Measurements from ENCODE around the gene HSPB2.
"Not testable (repeated sequence)": the region's sequence is repeated elsewhere in the genome, so short reads cannot be mapped to it uniquely, and the experiment has no call there.

The HSPB2 gene

GRCh38 chr11:111916768-111917167 is 4.2 kb downstream of the HSPB2 start:
- no peak for DNase-seq

- DNase-seq: no peak
Measured at GRCh38 chr11:111917312-111917711, 4.8 kb downstream of the HSPB2 start.

- DNase-seq: no peak
Measured at GRCh38 chr11:111917788-111918187, 5.3 kb downstream of the HSPB2 start.

GRCh38 chr11:111918390-111919256 is 6.1 kb downstream of the HSPB2 start, which contains the start of gene C11orf52:
Gene C11orf52 (plus strand): TSS chr11:111918913. CDS start chr11:111918973, 60 bp downstream.
- DNase-seq: no peak

- no peak for DNase-seq
Measured at GRCh38 chr11:111920908-111921307, 8.4 kb downstream of the HSPB2 start.

GRCh38 chr11:111921541-111922230 is 9.2 kb downstream of the HSPB2 start:
- no peak for DNase-seq

- DNase-seq: no peak
Measured at GRCh38 chr11:111922803-111923202, 10.3 kb downstream of the HSPB2 start.

- no peak for DNase-seq
Measured at GRCh38 chr11:111923351-111923788, 10.8 kb downstream of the HSPB2 start.

GRCh38 chr11:111923951-111924350 is 11.4 kb downstream of the HSPB2 start:
- DNase-seq: no peak

GRCh38 chr11:111925953-111926352 is 13.4 kb downstream of the HSPB2 start:
- no peak for DNase-seq

GRCh38 chr11:111926505-111927391 is 14.2 kb downstream of the HSPB2 start:
- peak; percentile 98 for DNase-seq

- DNase-seq: no peak
Measured at GRCh38 chr11:111930472-111930871, 17.9 kb downstream of the HSPB2 start.

- DNase-seq: no peak
Measured at GRCh38 chr11:111932611-111932950, 20.0 kb downstream of the HSPB2 start.

- not testable (repeated sequence) for DNase-seq
Measured at GRCh38 chr11:111933176-111933575, 20.6 kb downstream of the HSPB2 start.

- no peak for DNase-seq
Measured at GRCh38 chr11:111933872-111934271, 21.3 kb downstream of the HSPB2 start.

GRCh38 chr11:111934306-111934705 is 21.8 kb downstream of the HSPB2 start:
- no peak for DNase-seq

- no peak for DNase-seq
Measured at GRCh38 chr11:111935317-111936039, 22.9 kb downstream of the HSPB2 start.

GRCh38 chr11:111936040-111936540 is 23.6 kb downstream of the HSPB2 start:
- no peak for DNase-seq

- no peak for DNase-seq
Measured at GRCh38 chr11:111937461-111937769, 24.9 kb downstream of the HSPB2 start.

GRCh38 chr11:111937844-111938243 is 25.3 kb downstream of the HSPB2 start:
- no peak for DNase-seq

- no peak for DNase-seq
Measured at GRCh38 chr11:111938687-111939160, 26.2 kb downstream of the HSPB2 start.
